BLaER1 treated with 17β-estradiol and CSF1 and Interleukin-3, amounts not matched to agents 10 nM and 100 nM (cell line): ENCODE results near the gene SDK2.
A peak's percentile ranks its signal among the peaks of the same experiment; 100 is the strongest.

Source experiments
- H3K27ac ChIP-seq, 11 experiments: shearing (Covaris generic); formaldehyde crosslinking; 2 replicates each; pipeline ENCODE4 v1.8.1; 2022
- H3K27me3 ChIP-seq, 11 experiments: shearing (Covaris generic); formaldehyde crosslinking; 2 replicates each; pipeline ENCODE4 v1.8.1; 2022
- H3K36me3 ChIP-seq, 11 experiments: shearing (Covaris generic); formaldehyde crosslinking; 2 replicates each; pipeline ENCODE4 v1.8.1; 2022
- H3K4me1 ChIP-seq, 10 experiments: shearing (Covaris generic); formaldehyde crosslinking; 2 replicates each; pipeline ENCODE4 v1.8.1; 2022
- H3K4me2 ChIP-seq, 11 experiments: shearing (Covaris generic); formaldehyde crosslinking; 2 replicates each; pipeline ENCODE4 v1.8.1; 2022
- H3K4me3 ChIP-seq, 10 experiments: shearing (Covaris generic); formaldehyde crosslinking; 2 replicates each; pipeline ENCODE4 v1.8.1; 2022
- H3K9ac ChIP-seq, 11 experiments: shearing (Covaris generic); formaldehyde crosslinking; 2 replicates each; pipeline ENCODE4 v1.8.1; 2022
- H3K9me3 ChIP-seq, 11 experiments: shearing (Covaris generic); formaldehyde crosslinking; replicated peaks in 1 of 11; 2 replicates each; pipeline ENCODE4 v1.8.1; 2022
- H4K20me1 ChIP-seq, 11 experiments: shearing (Covaris generic); formaldehyde crosslinking; 2 replicates each; pipeline ENCODE4 v1.8.1; 2022
- Cebpa-rat ChIP-seq, 11 experiments: shearing (Covaris generic); IDR thresholded peaks; 2 replicates each; pipeline ENCODE4 v1.8.1; 2022

The SDK2 gene

GRCh38 chr17:73429440-73430164 is 214.6 kb downstream of the SDK2 start:
- H3K9me3 ChIP-seq, result no peaks in the 10 kb centered on the region
- peak overlapping the region in 1 of 11 experiments; percentile 74; a peak in 2 of 22 replicates for H3K27ac ChIP-seq
- H3K9ac ChIP-seq, result no peak overlapping the region
- H3K4me2 ChIP-seq, result peak overlapping the region; percentile 42 to 78 (median 64); a peak in 21 of 22 replicates
- H3K4me3 ChIP-seq, result no peak overlapping the region
- H3K36me3 ChIP-seq, result no peaks in the 10 kb centered on the region; a peak in 4 of 22 replicates
- peaks cover 20 to 23% (median 22%) of the 10 kb centered on the region in 10 experiments for H3K4me1 ChIP-seq
- no peaks in the 10 kb centered on the region; a peak in 2 of 22 replicates for H4K20me1 ChIP-seq
- no peaks in the 10 kb centered on the region for H3K27me3 ChIP-seq
- TF ChIP-seq Cebpa-rat (IDR thresholded peaks at IDR 0.05), result no peak

- Histone ChIP-seq H3K27me3 (no peaks in the 10 kb centered on the region), H3K27ac (no peak overlapping the region), H3K9me3 (no peaks in the 10 kb centered on the region), H3K9ac (no peak overlapping the region), H3K4me1 (peaks cover 20 to 23% (median 22%) of the 10 kb centered on the region in 10 experiments), H4K20me1 (no peaks in the 10 kb centered on the region; a peak in 2 of 22 replicates), H3K36me3 (peaks cover 0 to 18% (median 9%) of the 10 kb centered on the region in 11 experiments; a peak in 8 of 22 replicates), H3K4me2 (no peak overlapping the region), H3K4me3 (no peak overlapping the region)
- no peak for TF ChIP-seq Cebpa-rat (IDR thresholded peaks at IDR 0.05)
These were observed 217.0 kb downstream of the SDK2 start for GRCh38 chr17:73427198-73427597.

DNA sequence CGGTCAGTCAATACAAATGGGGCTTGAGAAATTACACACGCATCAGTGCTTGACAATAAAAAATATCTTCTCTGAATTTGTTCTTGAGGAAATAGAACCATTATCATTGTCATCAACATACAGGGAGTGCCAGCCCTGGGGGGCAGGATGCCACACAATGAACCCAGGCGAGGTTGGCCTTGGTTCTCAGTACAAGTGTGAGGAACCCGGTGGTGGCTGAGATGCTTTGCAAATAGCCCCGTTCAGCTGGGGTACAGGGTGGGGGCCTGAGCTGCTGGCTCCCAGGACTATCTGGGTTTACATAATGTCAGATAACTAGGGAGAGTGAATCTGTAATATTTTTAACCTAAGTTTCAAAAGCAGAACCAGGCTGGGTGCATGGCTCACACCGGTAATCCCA is 219.7 kb downstream of the SDK2 start:
- Histone ChIP-seq H3K4me3 (no peak overlapping the region), H3K4me1 (peaks cover under 1 to 2% (median 1%) of the 10 kb centered on the region in 10 experiments; a peak in 19 of 20 replicates), H3K27me3 (no peaks in the 10 kb centered on the region), H3K4me2 (no peak overlapping the region), H3K9me3 (no peaks in the 10 kb centered on the region), H3K9ac (no peak overlapping the region), H3K27ac (no peak overlapping the region), H3K36me3 (peaks cover 0 to 31% (median 9%) of the 10 kb centered on the region in 11 experiments; a peak in 8 of 22 replicates), H4K20me1 (no peaks in the 10 kb centered on the region; a peak in 1 of 22 replicates)
- no peak for TF ChIP-seq Cebpa-rat (IDR thresholded peaks at IDR 0.05)

DNA sequence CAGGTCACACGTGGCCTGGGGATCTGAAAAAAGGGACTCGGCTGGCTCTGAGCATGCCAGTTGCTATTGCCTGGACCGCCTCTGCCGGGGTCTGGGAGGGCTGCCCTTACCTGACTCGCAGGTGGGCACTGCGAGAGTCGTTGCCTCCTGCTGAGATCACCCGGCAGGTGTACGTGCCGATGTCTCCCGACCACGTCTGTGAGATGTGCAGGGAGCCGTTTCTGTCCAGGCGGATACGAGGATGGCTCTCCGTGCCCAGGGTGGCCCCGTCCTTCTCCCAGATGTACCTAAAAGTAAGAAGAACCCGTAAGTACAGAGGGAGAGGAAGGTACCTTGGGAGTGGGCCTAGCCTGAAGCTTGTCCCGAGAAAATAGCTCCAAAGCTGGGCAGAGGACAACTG is 220.4 kb downstream of the SDK2 start:
- no peaks in the 10 kb centered on the region for H3K9me3 ChIP-seq
- no peak for TF ChIP-seq Cebpa-rat (IDR thresholded peaks at IDR 0.05)
- H3K9ac ChIP-seq, result no peak overlapping the region
- H3K4me2 ChIP-seq, result no peak overlapping the region
- H3K36me3 ChIP-seq, result peaks cover 0 to 36% (median 9%) of the 10 kb centered on the region in 11 experiments; a peak in 8 of 22 replicates
- no peak overlapping the region for H3K4me3 ChIP-seq
- no peaks in the 10 kb centered on the region; a peak in 1 of 20 replicates for H3K4me1 ChIP-seq
- H3K27ac ChIP-seq, result no peak overlapping the region
- no peaks in the 10 kb centered on the region for H3K27me3 ChIP-seq
- H4K20me1 ChIP-seq, result no peaks in the 10 kb centered on the region; a peak in 1 of 22 replicates

- Histone ChIP-seq H3K27me3 (no peaks in the 10 kb centered on the region), H3K4me2 (no peak overlapping the region), H4K20me1 (no peaks in the 10 kb centered on the region; a peak in 1 of 22 replicates), H3K4me1 (no peaks in the 10 kb centered on the region; a peak in 1 of 20 replicates), H3K27ac (no peak overlapping the region), H3K9ac (no peak overlapping the region), H3K9me3 (no peaks in the 10 kb centered on the region), H3K4me3 (no peak overlapping the region), H3K36me3 (peaks cover 0 to 41% (median 9%) of the 10 kb centered on the region in 11 experiments; a peak in 8 of 22 replicates)
- no peak for TF ChIP-seq Cebpa-rat (IDR thresholded peaks at IDR 0.05)
These were observed 221.0 kb downstream of the SDK2 start for GRCh38 chr17:73423159-73423715.

DNA sequence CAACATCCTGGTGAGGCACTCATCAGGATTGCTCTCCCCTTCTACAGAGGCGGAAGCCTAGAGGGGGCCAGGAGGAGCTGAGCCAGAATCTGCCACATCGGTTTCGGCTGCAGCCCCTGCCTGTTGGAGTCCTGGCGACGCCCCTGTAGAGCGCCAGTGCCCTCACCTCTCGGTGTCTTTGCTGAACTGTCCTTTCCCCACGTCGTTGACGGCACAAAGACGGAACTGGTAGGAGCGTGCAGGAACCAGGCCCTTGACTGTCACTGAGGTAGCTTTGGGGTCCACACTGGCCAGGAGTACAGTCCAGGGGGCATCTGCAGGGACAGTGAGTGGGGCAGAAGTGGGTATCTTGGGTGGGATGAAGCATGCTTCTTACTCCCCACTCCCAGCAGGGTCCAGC is 222.1 kb downstream of the SDK2 start:
- no peak for TF ChIP-seq Cebpa-rat (IDR thresholded peaks at IDR 0.05)
- Histone ChIP-seq H3K4me2 (no peak overlapping the region), H3K27ac (no peak overlapping the region), H3K36me3 (peaks cover 0 to 44% (median 9%) of the 10 kb centered on the region in 11 experiments; a peak in 8 of 22 replicates), H4K20me1 (no peaks in the 10 kb centered on the region; a peak in 1 of 22 replicates), H3K9ac (no peak overlapping the region), H3K4me3 (no peak overlapping the region), H3K4me1 (no peaks in the 10 kb centered on the region; a peak in 1 of 20 replicates), H3K27me3 (no peaks in the 10 kb centered on the region), H3K9me3 (no peaks in the 10 kb centered on the region)

DNA sequence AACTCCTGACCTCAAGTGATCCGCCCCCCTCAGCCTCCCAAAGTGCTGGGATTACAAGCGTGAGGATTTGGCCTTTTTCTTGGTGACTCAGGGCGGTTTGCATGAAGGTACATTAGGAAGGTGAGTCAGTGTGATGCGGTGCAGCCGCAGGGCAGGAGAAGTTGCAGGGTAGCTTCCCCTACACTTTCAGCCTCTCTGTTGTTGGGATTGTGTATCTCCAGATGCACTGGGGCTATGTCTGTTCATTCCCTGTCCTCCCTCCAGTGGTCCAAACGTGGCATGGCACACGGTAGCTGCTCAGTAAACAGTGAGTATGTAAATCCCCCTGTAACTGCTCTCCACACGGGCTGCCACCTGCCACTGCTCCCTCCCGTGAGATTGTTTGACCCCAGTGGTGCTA is 223.3 kb downstream of the SDK2 start:
- H3K4me2 ChIP-seq, result no peak overlapping the region
- no peaks in the 10 kb centered on the region for H3K27me3 ChIP-seq
- no peaks in the 10 kb centered on the region; a peak in 1 of 22 replicates for H4K20me1 ChIP-seq
- H3K36me3 ChIP-seq, result peaks cover 0 to 45% (median 9%) of the 10 kb centered on the region in 11 experiments; a peak in 8 of 22 replicates
- no peak overlapping the region for H3K4me3 ChIP-seq
- H3K4me1 ChIP-seq, result no peaks in the 10 kb centered on the region; a peak in 1 of 20 replicates
- no peaks in the 10 kb centered on the region for H3K9me3 ChIP-seq
- H3K9ac ChIP-seq, result no peak overlapping the region
- no peak overlapping the region for H3K27ac ChIP-seq
- TF ChIP-seq Cebpa-rat (IDR thresholded peaks at IDR 0.05), result no peak

DNA sequence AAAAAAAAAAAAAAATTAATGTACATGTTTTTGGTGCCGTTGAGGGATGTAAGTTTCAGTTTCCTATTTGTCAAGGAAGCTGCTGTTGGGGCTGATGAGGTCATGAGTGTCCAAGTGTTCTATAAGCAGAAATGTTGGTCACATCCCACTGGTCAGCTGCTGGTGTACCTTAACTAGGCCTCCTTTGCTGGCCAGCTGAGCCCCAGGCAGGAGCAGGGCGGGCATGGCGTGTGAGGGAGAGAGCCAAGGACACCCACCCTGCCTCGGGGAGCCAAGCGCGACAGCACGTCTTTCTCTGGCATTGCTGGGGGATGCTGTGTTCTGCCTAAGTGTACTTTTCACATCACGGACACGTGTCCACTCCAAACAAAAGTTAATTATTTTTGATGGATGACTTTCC is 224.4 kb downstream of the SDK2 start:
- no peak overlapping the region for H3K27ac ChIP-seq
- no peaks in the 10 kb centered on the region for H3K27me3 ChIP-seq
- no peaks in the 10 kb centered on the region; a peak in 1 of 22 replicates for H4K20me1 ChIP-seq
- H3K9me3 ChIP-seq, result no peaks in the 10 kb centered on the region
- no peaks in the 10 kb centered on the region for H3K4me1 ChIP-seq
- no peak for TF ChIP-seq Cebpa-rat (IDR thresholded peaks at IDR 0.05)
- H3K4me2 ChIP-seq, result no peak overlapping the region
- H3K36me3 ChIP-seq, result peaks cover 0 to 55% (median 9%) of the 10 kb centered on the region in 11 experiments; a peak in 8 of 22 replicates
- H3K9ac ChIP-seq, result no peak overlapping the region
- H3K4me3 ChIP-seq, result no peak overlapping the region

- Histone ChIP-seq H3K27me3 (no peaks in the 10 kb centered on the region), H4K20me1 (no peaks in the 10 kb centered on the region), H3K4me1 (no peaks in the 10 kb centered on the region), H3K36me3 (peaks cover 0 to 63% (median 9%) of the 10 kb centered on the region in 11 experiments; a peak in 8 of 22 replicates), H3K4me3 (no peak overlapping the region), H3K9ac (no peak overlapping the region), H3K9me3 (no peaks in the 10 kb centered on the region), H3K4me2 (no peak overlapping the region), H3K27ac (no peak overlapping the region)
- no peak for TF ChIP-seq Cebpa-rat (IDR thresholded peaks at IDR 0.05)
These were observed 225.2 kb downstream of the SDK2 start for GRCh38 chr17:73419051-73419450.
